ENCODE results near the gene PLAGL1. TPM values are rescaled to one million over a fixed set of nuclear protein-coding genes. Genes with fewer than 3 reads are reported as not detected.

Gene PLAGL1
- total and polyA plus RNA-seq, 2 of the 8 experiments (the other 6 are each of a cell fraction or from before 2014, with no cell fraction given) = 0.94 to 1.1 TPM

- H3K79me1 ChIP-seq (ENCODE audit: low read depth, low read length) = no peaks in the 10 kb centered on the region
- no peak overlapping the region for H4K91ac ChIP-seq (replicated peaks; ENCODE audit: insufficient read length, low read length)
- no peak overlapping the region for H2BK12ac ChIP-seq (ENCODE audit: low read depth, low read length)
- no peak overlapping the region for H4K5ac ChIP-seq (ENCODE audit: insufficient read length, low read depth, low read length)
- POLR2A ChIA-PET (ENCODE audit: partially characterized antibody) = no interaction called here
- H3K56ac ChIP-seq (replicated peaks; ENCODE audit: insufficient read length, low read depth, low read length) = no peak overlapping the region
- H3K9ac ChIP-seq (replicated peaks in 1 of 4; ENCODE audit: extremely low read depth in 1 of 4, low read depth in 3 of 4, low read length in 3 of 4) = no peak overlapping the region
- H3K4me3 ChIP-seq (ENCODE audit: extremely low read depth in 1 of 4, insufficient read depth in 2 of 4, low read depth in 3 of 4, low read length in 4 of 4) = no peak overlapping the region
- DNase-seq (ENCODE audit: low read depth in 1 of 2, low spot score in 2 of 2) = no peak
- H3K36me3 ChIP-seq (ENCODE audit: control insufficient read depth in 2 of 4, insufficient read depth in 4 of 4, low read length in 3 of 4) = no peaks in the 10 kb centered on the region
- no peak overlapping the region for H3K23ac ChIP-seq (ENCODE audit: insufficient read length)
- H3K4ac ChIP-seq (replicated peaks; ENCODE audit: insufficient read length, low read depth, low read length) = no peak overlapping the region
- H2AFZ ChIP-seq (ENCODE audit: low read length) = no peak overlapping the region
- H3K14ac ChIP-seq (ENCODE audit: insufficient read length) = no peak overlapping the region
- H4K20me1 ChIP-seq (replicated peaks in 1 of 2; ENCODE audit: control insufficient read depth in 1 of 2, insufficient read depth in 2 of 2, low read length in 2 of 2) = no peaks in the 10 kb centered on the region
- H3K27me3 ChIP-seq (replicated peaks in 1 of 4; ENCODE audit: control insufficient read depth in 3 of 4, extremely low read depth in 1 of 4, insufficient read depth in 3 of 4, low read length in 3 of 4) = peaks cover 19 to 32% (median 29%) of the 10 kb centered on the region in 4 experiments
- WGBS, 2 experiments (ENCODE audit: extremely low coverage in 1 of 2, insufficient coverage in 1 of 2, insufficient read length in 1 of 2, insufficient replicate concordance in 2 of 2, low coverage in 1 of 2, low lambda C conversion rate in 2 of 2, missing lambda C conversion rate in 1 of 2) = 79% methylated on average over 3 of the region's 3 CpGs; no CpG with 5 or more reads in 1 of the 2 experiments
- CTCF ChIA-PET (ENCODE audit: partially characterized antibody) = interaction anchor here (0.7 to 6.9 kb wide), 6 partner anchors 12 to 463 kb away, joined by 3 to 116 read pairs (median 4); no protein-coding TSS in a partner anchor
- H2AK5ac ChIP-seq (ENCODE audit: low read depth, low read length) = no peak overlapping the region
- H4K8ac ChIP-seq (ENCODE audit: extremely low read depth, insufficient read depth, low read length) = no peak overlapping the region
- H2BK120ac ChIP-seq (replicated peaks; ENCODE audit: low read depth, low read length) = no peak overlapping the region
- H3K79me2 ChIP-seq (ENCODE audit: control insufficient read depth in 1 of 2, insufficient read depth in 2 of 2, low read length in 2 of 2) = no peaks in the 10 kb centered on the region
- no peak for FAIRE-seq
- H2BK5ac ChIP-seq (ENCODE audit: low read depth, low read length) = no peak overlapping the region
- no peak overlapping the region for H2BK15ac ChIP-seq (ENCODE audit: low read length)
- no peak overlapping the region for H2BK20ac ChIP-seq (ENCODE audit: low read length)
- H3K4me1 ChIP-seq (replicated peaks in 1 of 4; ENCODE audit: control insufficient read depth in 3 of 4, insufficient read depth in 4 of 4, low read length in 3 of 4) = peaks cover 3 to 15% (median 9%) of the 10 kb centered on the region in 4 experiments; a peak in 5 of 7 replicates
- H3K9me3 ChIP-seq (ENCODE audit: insufficient read depth in 2 of 2, low read depth in 1 of 2, low read length in 1 of 2) = no peaks in the 10 kb centered on the region
- H3K4me2 ChIP-seq (ENCODE audit: insufficient read depth in 1 of 2, low read depth in 2 of 2, low read length in 2 of 2) = no peak overlapping the region
- no peak overlapping the region for H3K27ac ChIP-seq (ENCODE audit: low read depth, low read length)
- no peak overlapping the region for H3K18ac ChIP-seq (ENCODE audit: extremely low read depth, low read length)
- H3K23me2 ChIP-seq (ENCODE audit: low read depth, low read length) = 0 out of 2 replicates have a peak, but pooled peaks cover 3% of the 10 kb centered on the region
- no peak for TF ChIP-seq SP4 (IDR thresholded peaks at IDR 0.05; ENCODE audit: low read length)
- no peak for TF ChIP-seq TEAD4 (IDR thresholded peaks at IDR 0.05; ENCODE audit: low read depth, low read length)
- no peak for TF ChIP-seq HDAC2 (IDR thresholded peaks at IDR 0.05; ENCODE audit: borderline replicate concordance in 1 of 2, low read depth in 2 of 2, low read length in 2 of 2)
- no peak for TF ChIP-seq CTCF (IDR thresholded peaks at IDR 0.05; ENCODE audit: control extremely low read depth in 1 of 3, insufficient read depth in 1 of 3, low read depth in 1 of 3, low read length in 3 of 3)
- TF ChIP-seq ATF3 (IDR thresholded peaks at IDR 0.05; ENCODE audit: insufficient read depth, low read depth, low read length) = no peak
- TF ChIP-seq SP1 (IDR thresholded peaks at IDR 0.05; ENCODE audit: low read depth, low read length) = no peak
- TF ChIP-seq SUZ12 (IDR thresholded peaks at IDR 0.05; ENCODE audit: low read length) = no peak
- TF ChIP-seq BACH1 (IDR thresholded peaks at IDR 0.05; ENCODE audit: low read length) = no peak
- TF ChIP-seq ASH2L (IDR thresholded peaks at IDR 0.05; ENCODE audit: low read length) = no peak
- TF ChIP-seq HDAC6 (IDR thresholded peaks at IDR 0.05; ENCODE audit: low read depth, low read length) = no peak
- TF ChIP-seq NRF1 (IDR thresholded peaks at IDR 0.05; ENCODE audit: low read depth, low read length) = no peak
Observed at GRCh38 chr6:143976806-143977349, 31.2 kb downstream of the PLAGL1 start.
